HEK293T (cell line): Measurements from ENCODE around the gene SNCG.
"Not testable (repeated sequence)": the region's sequence is repeated elsewhere in the genome, so short reads cannot be mapped to it uniquely, and the experiment has no call there.

ENCODE experiments used
- CTCF ChIA-PET: fragments of 350-600 bp; formaldehyde crosslinking; extraction: SDS; loops from one replicate; lab custom pipeline; 2021; ENCODE audit warnings: antibody characterized with exemption, inconsistent platforms; lab: Yijun Ruan, JAX
- POLR2A ChIA-PET: fragments of 350-600 bp; formaldehyde crosslinking; extraction: SDS; loops from one replicate; lab custom pipeline; 2020; ENCODE audit warnings: antibody characterized with exemption, inconsistent platforms; lab: Yijun Ruan, JAX
- DNase-seq: peaks from one replicate; pipeline ENCODE4 v3.0.0; 2012; ENCODE audit warnings: mixed read lengths; ENCODE audit errors: extremely low spot score
- ARNT ChIP-seq: fragments of 450-650 bp; IDR thresholded peaks from 2 replicates; pipeline ENCODE4 v1.6.1; 2017; ENCODE audit warnings: mild to moderate bottlenecking
- BHLHE40 ChIP-seq: fragments of 450-650 bp; IDR thresholded peaks from 2 replicates; pipeline ENCODE4 v1.6.1; 2016; ENCODE audit warnings: mild to moderate bottlenecking, moderate library complexity, borderline replicate concordance
- CTBP1 ChIP-seq: fragments of 450-650 bp; IDR thresholded peaks from 2 replicates; pipeline ENCODE4 v1.6.1; 2016; ENCODE audit warnings: borderline replicate concordance
- ELF4 ChIP-seq: fragments of 450-650 bp; IDR thresholded peaks from 2 replicates; pipeline ENCODE4 v1.6.1; 2017; ENCODE audit warnings: antibody characterized with exemption
- FOXA1 ChIP-seq: fragments of 450-650 bp; IDR thresholded peaks from 2 replicates; pipeline ENCODE4 v1.6.1; 2016; ENCODE audit warnings: mild to moderate bottlenecking
- FOXK2 ChIP-seq: fragments of 450-650 bp; IDR thresholded peaks from 2 replicates; pipeline ENCODE4 v1.6.1; 2016; ENCODE audit warnings: mild to moderate bottlenecking
- FOXM1 ChIP-seq: fragments of 450-650 bp; IDR thresholded peaks from 2 replicates; pipeline ENCODE4 v1.6.1; 2017; ENCODE audit warnings: mild to moderate bottlenecking, borderline replicate concordance
- HDGF ChIP-seq: fragments of 450-650 bp; IDR thresholded peaks from 2 replicates; pipeline ENCODE4 v1.6.1; 2017; ENCODE audit warnings: antibody characterized with exemption, borderline replicate concordance
- L3MBTL2 ChIP-seq: fragments of 450-650 bp; conservative IDR thresholded peaks from 2 replicates; pipeline ENCODE4 v1.6.1; 2016; ENCODE audit warnings: mild to moderate bottlenecking
- LEF1 ChIP-seq: fragments of 450-650 bp; IDR thresholded peaks from 2 replicates; pipeline ENCODE4 v1.6.1; 2017; ENCODE audit warnings: mild to moderate bottlenecking, borderline replicate concordance
- NFRKB ChIP-seq: fragments of 450-650 bp; IDR thresholded peaks from 2 replicates; pipeline ENCODE4 v1.6.1; 2016; ENCODE audit warnings: mild to moderate bottlenecking, moderate library complexity
- PKNOX1 ChIP-seq: fragments of 450-650 bp; IDR thresholded peaks from 2 replicates; pipeline ENCODE4 v1.6.1; 2016
- SP1 ChIP-seq: fragments of 450-650 bp; IDR thresholded peaks from 2 replicates; pipeline ENCODE4 v1.6.1; 2017
- SUZ12 ChIP-seq: fragments of 450-650 bp; IDR thresholded peaks from 2 replicates; pipeline ENCODE4 v1.6.1; 2016; ENCODE audit warnings: mild to moderate bottlenecking
- TARDBP ChIP-seq: fragments of 450-650 bp; IDR thresholded peaks from 2 replicates; pipeline ENCODE4 v1.6.1; 2016
- ZNF384 ChIP-seq: fragments of 450-650 bp; IDR thresholded peaks from 2 replicates; pipeline ENCODE4 v1.6.1; 2016

SNCG gene

DNA sequence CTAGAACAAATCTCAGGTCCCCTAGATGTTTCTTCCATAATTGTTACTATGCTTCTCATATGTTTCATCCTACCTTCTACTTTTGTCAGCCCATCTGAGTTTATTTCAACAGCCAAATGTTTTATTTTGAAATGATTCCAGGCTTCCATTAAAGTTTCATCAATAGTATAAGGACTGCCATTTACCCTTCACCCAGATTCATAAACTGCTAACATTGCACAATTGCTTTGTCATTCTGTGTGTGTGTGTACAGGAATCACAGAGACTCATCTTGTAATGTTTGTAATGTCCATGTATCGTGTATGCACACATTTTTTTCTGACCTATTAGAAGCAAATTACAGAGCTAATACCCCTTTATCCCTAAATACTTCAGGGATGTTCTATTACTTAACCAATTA, 26.5 kb upstream of the SNCG start:
- POLR2A ChIA-PET: no interaction called here
- CTCF ChIA-PET: no interaction called here
- TF ChIP-seq L3MBTL2 (no peak), CTBP1 (no peak), FOXK2 (no peak)
- DNase-seq: no peak

DNA sequence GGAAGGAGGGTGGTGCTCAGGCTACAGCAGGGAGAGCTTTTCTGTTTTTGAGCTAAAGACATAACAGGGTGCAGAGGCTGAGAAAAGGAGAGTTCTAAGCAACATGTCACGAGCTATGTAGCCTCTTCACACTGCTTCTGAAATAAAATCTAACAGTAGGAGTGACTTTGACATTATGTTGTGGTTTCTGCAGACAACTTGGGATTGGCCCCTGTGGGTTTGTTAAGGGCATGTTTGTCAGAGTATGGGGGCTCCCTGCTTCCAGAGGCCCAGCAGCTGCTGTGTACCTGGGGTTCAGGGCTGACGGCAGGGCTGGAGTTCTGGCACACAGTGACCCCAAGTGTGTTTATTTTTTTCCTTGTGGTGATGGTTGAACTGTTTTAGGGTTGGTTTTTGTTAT, 25.7 kb upstream of the SNCG start:
- no peak for TF ChIP-seq L3MBTL2
- no peak for TF ChIP-seq FOXM1
- TF ChIP-seq TARDBP: no peak
- no peak for TF ChIP-seq NFRKB
- no peak for TF ChIP-seq ZNF384
- no peak for TF ChIP-seq ELF4
- CTCF ChIA-PET: interaction anchor here (1.6 kb wide), 1 partner anchor 34 kb away, joined by 3 read pairs; no protein-coding TSS in a partner anchor
- POLR2A ChIA-PET: no interaction called here
- no peak for DNase-seq

GRCh38 chr10:86934162-86934711, 24.2 kb upstream of the SNCG start:
- DNase-seq, POLR2A ChIA-PET: not testable (repeated sequence)
- CTCF ChIA-PET: interaction anchor here (1.6 kb wide), 1 partner anchor 32 kb away, joined by 3 read pairs; no protein-coding TSS in a partner anchor

GRCh38 chr10:86936661-86937501, 21.5 kb upstream of the SNCG start:
- CTCF ChIA-PET: interaction anchor here (0.6 to 0.9 kb wide), 2 partner anchors 30 to 105 kb away, joined by 3 to 7 read pairs; no protein-coding TSS in a partner anchor
- POLR2A ChIA-PET: no interaction called here
- no peak for DNase-seq
- TF ChIP-seq CTBP1 (no peak), HDGF (no peak), ARNT (no peak), NFRKB (no peak), BHLHE40 (no peak), FOXK2 (no peak)

DNA sequence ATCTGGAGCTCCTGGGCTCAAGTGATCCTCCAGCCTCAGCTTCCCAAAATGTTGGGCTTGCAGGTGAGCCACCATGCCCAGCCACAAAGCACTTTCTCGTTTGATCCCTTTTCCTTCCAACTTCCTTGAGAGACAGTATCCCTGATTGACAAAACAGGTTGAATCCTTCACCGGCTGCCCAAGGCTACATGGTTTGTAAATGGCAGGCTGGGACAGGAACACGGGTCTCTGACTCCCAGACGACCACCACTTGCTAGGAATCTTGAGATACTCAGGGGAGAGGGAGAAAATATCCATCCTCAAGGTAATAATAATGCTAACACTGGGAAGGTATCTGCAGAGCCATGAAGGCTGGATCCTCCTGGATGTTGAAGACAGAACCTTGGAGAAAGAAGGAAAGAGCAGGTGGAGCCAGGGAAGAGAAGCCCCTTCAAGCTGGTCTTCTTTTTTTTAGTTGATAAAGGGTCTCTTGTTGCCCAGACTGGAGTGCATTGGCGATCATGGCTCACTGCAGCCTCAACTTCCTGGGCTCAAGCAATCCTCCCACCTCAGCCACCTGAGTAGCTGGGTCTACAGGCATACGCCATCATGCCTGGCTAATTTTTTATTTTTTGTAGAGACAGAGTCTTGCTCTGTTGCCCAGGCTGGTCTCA, 20.8 kb upstream of the SNCG start:
- no peak for TF ChIP-seq BHLHE40
- TF ChIP-seq SUZ12: no peak
- no peak for TF ChIP-seq LEF1
- no peak for TF ChIP-seq HDGF
- no peak for TF ChIP-seq SP1
- no peak for TF ChIP-seq ELF4
- no peak for TF ChIP-seq TARDBP
- TF ChIP-seq ZNF384: no peak
- TF ChIP-seq FOXA1: no peak
- TF ChIP-seq CTBP1: no peak
- ChIA-PET POLR2A (no interaction called here), CTCF (interaction anchor here (0.6 to 0.9 kb wide), 3 partner anchors 27 to 104 kb away, joined by 3 to 7 read pairs (median 3); no protein-coding TSS in a partner anchor)
- DNase-seq: no peak

DNA sequence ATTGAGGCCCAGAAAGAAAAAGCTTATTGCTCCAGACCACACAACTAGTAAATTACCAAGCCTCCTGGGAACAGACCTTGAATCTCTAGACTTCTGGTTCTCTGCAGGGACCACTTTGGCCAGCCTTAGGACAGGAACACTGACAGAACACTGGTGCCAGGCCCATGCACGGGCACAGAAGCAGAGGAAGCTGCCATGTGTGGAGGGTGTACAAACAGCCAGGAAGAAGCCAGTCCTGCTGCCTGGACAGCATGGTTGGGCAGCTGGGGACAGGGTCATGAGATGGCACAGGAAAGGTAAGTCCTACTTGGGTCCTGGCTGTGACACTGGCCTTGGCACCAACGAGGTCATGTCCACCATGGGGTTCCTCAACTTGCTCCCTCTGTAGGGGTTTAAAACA, 20.1 kb upstream of the SNCG start:
- TF ChIP-seq SUZ12 (no peak), SP1 (no peak), TARDBP (no peak), BHLHE40 (no peak), CTBP1 (no peak), L3MBTL2 (no peak), LEF1 (no peak), FOXM1 (no peak), NFRKB (no peak), FOXA1 (no peak), PKNOX1 (no peak), ARNT (no peak), FOXK2 (no peak)
- ChIA-PET CTCF (interaction anchor here (0.6 to 1.1 kb wide), 3 partner anchors 9 to 1077 kb away, joined by 3 to 5 read pairs (median 3); no protein-coding TSS in a partner anchor), POLR2A (no interaction called here)
- no peak for DNase-seq

DNA sequence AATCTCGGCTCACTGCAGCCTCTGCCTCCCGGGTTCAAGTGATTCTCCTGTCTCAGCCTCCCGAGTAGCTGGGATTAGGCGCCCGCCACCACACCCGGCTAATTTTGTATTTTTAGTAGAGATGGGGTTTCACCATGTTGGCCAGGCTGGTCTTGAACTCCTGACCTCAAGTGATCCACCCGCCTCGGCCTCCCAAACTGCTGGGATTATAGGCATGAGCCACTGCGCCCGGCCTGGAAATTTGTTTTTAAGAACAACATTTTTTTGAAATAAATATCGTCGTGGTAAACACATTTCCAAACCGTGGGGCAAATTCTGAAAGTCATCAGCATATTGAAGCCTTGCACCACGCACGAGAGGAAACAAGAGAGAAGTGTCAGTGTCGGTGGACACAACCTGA, 18.3 kb upstream of the SNCG start:
- DNase-seq, POLR2A ChIA-PET: not testable (repeated sequence)
- CTCF ChIA-PET: interaction anchor here (0.6 to 1.6 kb wide), 9 partner anchors 8 to 318 kb away, joined by 3 to 10 read pairs (median 4); partner anchors contain the start of gene SNCG

DNA sequence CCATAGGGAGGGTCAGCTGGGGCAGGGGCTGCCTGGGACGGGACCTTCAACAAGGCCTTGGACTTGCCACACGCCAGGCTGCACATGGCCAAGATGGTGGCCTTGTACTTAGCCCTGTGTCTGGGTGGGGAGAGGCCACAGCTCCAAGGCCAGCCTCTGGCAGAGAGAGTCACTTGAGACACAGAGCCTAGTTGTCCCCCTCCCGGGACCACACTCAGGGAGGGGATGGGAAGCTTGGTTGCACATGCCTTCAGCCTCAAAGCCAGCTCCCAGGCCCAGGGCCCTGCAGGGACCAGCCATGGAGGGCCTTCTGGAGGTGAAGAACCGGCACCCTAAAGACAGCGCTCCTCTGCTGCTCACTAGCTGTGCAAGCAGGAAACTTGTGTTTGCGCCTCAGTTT, 17.7 kb upstream of the SNCG start:
- POLR2A ChIA-PET: no interaction called here
- TF ChIP-seq FOXK2: no peak
- no peak for TF ChIP-seq FOXM1
- no peak for TF ChIP-seq PKNOX1
- TF ChIP-seq ARNT: no peak
- TF ChIP-seq CTBP1: no peak
- no peak for TF ChIP-seq SUZ12
- TF ChIP-seq NFRKB: no peak
- DNase-seq: no peak
- CTCF ChIA-PET: no interaction called here
